GM19025 (cell line): ENCODE results near the gene LTN1.
"Not testable (repeated sequence)": the region's sequence is repeated elsewhere in the genome, so short reads cannot be mapped to it uniquely, and the experiment has no call there.

Experiments used
- ATAC-seq: cut with Tn5 transposase; IDR thresholded peaks from one replicate; pipeline ENCODE4 v1.9.1; 2021; ENCODE audit warnings: mild to moderate bottlenecking, low read depth, moderate library complexity; ENCODE audit not compliant: unreplicated experiment

Gene LTN1

DNA sequence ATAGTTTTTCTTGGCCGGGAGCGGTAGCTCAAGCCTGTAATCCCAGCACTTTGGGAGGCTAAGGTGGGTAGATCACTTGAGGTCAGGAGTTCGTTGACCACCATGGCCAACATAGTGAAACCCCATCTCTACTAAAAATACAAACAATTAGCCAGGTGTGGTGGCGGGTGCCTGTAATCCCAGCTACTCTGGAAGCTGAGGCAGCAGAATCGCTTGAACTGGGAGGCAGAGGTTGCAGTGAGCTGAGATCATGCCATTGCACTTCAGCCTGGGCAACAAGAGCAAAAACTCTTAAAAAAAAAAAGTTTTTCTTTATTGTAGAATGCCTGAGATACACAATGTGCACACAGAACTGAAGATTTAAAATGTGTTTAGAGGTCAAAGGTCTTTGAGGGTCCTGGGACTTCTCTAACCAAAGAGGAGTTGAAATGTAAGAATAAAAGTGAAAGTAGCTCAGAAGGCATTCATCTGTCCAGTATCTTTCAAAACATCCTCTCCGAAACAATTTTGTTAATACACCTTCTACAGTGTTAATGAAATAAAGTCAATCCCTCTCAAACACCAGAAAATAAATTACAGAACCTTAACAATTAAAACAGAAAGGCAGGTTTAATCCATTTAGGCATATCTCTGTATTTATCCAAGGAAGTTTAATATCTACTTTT is 60.8 kb downstream of the LTN1 start:
- not testable (repeated sequence) for ATAC-seq

DNA sequence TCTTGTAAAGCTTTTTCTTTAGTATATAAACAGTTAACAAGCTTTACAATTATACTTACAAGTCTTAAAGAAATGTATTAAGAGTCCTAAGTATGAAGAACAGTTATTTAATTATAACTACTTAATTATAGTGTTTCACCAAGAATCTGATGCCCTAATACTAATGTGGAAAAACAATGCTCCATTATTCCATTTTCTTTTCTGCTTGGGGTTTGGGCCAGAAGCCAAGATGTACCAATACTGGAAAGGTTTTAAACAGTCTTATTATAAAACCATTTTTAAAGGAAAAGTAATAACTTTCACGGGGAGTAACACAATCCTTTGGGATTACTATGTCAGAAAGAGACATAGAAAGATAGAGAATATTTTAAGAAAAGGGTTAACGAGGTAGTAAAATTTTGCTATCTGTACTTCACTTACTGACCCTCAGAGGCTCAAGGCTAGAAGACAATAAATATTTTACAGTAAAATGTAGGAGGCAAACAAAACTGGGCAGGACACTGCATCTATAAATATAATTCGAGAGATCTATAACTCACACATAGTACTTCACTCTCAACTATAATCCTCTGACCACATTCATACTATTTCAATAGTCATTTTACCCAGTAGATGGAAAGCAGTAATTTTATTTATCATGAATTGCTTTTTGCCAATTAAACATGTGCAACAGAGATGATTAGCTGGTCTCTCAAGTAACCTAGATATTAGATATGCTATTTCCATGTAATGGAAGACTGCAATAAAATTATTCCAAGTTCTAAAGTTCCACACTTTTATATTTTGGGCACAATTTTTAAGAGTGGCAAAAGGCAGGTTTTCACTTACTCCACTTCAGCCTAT is 63.9 kb downstream of the LTN1 start:
- no peak for ATAC-seq

- no peak for ATAC-seq
These were observed 65.5 kb downstream of the LTN1 start for GRCh38 chr21:28927130-28927529.

GRCh38 chr21:28923439-28923975 is 69.2 kb downstream of the LTN1 start:
- ATAC-seq: no peak

DNA sequence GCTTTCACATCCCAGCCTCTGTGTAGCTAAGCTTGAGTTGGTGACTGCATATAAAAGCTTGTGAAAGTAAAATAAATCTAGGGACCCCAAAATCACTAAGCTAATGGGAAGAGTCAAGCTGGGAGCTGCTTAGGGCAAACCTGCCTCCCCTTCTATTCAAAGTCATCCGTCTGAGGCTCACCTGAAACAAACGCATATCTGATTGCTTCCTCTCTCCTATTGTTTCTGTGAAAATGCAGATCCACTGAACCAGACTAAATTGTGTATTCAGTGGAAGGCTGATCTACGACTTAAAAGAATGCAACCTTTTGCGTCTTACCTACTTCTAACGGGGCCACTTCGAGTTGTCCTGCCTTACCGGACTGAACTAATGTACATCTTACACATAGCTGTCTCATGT is 70.3 kb downstream of the LTN1 start:
- no peak for ATAC-seq

DNA sequence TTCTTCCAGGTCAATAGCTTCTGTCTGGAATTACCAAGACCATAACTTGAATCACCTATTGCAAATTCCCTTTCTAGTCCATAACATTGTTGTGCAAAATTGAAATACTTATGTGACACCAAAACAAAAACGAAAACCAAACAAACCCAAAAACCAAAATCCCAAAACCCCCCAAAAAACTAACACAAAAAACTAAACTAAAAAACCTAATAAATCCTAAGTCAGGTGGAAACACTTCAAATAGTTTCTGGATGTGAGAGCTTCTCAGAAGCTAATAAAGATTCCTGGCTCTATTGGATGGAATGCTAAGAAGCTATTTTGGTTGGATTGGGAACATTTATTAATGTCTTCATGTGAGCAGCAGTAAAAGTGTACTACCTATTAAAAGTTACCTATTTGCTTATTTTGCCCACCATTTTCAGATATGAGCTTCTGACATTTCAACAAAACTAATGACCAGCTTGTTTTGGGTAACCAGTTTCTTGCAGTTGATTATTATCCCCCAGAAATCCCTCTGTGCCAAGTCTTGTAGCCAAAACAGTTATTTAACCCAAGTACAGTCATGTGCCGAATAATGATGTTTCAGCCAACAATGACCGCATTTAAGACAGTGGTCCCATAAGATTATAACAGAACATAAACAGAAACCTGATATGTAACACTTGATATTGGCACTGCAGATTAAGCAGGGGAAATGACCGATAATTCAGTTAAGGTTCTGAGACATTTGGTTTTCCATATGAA is 76.4 kb downstream of the LTN1 start:
- no peak for ATAC-seq

DNA sequence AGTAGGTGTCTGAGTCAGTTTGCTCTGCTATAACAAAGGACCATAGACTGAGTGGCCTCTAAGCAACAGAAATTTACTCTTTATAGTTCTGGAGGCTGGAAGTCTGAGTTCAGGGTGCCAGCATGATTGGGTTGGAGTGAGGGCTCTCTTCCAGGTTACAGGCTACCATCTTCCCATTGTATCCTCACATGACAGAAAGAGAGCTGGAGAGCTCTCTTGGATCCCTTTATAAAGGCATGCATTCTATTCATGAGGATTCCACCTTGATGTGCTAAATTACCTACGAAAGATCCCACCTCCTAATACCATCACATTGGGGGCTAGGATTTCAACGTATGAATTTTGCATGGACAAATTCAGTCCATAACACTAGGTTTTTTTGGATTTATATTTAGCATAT is 79.6 kb downstream of the LTN1 start:
- ATAC-seq: no peak

GRCh38 chr21:28910280-28910887 is 82.3 kb downstream of the LTN1 start:
- ATAC-seq: no peak

GRCh38 chr21:28908351-28908750 is 84.3 kb downstream of the LTN1 start:
- no peak for ATAC-seq

DNA sequence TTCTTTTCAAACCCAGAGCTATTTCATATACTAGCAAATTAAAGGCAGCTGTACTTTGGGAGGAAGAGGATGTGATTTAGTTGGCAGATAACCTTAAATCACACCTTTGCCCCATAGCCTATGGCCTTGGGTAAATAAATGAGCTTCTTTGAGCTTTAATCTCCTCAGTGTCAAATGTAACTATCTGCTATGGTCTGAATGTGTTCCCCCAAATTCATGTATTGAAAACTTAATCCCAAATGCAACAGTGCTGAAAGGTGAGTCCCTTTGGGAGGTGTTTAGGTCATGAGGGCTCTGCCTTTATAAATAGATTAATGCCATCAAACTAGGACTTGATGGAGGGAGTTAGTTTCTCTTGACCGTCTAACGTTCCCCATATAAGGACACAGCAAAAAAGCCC is 85.8 kb downstream of the LTN1 start:
- no peak for ATAC-seq

DNA sequence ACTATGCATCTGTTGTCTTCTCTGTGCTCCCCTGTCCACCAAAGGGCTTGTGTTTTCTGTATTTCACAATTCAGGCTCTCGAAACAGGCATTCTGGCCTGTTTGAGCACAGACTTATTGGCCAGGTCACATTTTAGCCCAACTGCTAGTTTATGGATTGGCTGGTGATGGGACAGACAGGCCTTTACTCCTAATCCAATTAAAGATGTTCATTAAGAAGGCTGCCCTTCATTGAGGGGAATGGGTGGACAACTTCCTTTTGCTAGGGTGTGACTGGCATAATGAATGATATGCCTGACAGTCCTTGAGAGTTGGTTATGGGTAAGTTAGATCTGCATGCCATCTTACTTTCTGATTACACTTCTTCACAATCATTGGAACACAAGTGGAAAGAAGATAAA is 86.4 kb downstream of the LTN1 start:
- ATAC-seq: no peak

DNA sequence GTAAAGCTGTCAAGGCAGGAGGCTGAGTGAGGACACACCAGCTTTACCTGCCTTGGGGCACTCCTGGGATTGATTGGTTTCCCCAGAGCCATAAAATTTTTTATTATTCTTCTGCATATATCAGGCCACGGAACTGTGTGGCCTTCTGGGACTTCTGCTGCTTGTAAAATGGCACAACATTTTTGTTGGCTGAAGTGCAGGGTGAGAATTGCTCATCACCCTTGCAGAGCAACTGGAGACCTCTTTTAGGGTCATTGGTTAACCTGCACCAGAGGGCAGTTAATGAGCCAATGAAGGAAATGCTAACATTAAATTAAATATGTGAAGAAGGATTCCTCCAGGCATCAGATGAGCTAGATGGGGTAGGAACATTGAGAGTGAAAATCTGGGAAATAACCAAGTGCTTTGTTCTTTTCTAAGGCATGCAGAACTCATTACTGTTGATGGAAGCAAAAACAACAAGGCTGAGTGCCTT is 87.7 kb downstream of the LTN1 start:
- ATAC-seq: no peak

DNA sequence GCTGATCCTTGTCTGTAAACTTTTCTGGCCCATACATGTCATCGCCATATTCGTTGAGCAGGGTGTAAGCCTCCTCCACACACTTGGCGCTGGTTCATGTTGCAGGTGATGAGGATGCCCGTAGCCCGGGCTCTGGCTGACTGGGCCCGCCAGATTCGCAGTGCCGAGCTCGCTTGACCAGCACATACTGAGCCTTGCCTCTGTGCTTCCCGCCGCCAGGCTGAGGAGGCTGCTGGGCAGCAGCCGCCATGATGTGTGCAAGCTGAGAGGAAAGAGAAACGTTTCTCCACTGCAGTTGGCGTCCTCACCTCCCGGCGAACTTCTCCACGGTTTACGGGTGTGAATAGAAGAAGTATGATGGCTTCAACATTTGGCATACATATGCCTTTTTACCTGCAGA is 89.2 kb downstream of the LTN1 start:
- no peak for ATAC-seq

DNA sequence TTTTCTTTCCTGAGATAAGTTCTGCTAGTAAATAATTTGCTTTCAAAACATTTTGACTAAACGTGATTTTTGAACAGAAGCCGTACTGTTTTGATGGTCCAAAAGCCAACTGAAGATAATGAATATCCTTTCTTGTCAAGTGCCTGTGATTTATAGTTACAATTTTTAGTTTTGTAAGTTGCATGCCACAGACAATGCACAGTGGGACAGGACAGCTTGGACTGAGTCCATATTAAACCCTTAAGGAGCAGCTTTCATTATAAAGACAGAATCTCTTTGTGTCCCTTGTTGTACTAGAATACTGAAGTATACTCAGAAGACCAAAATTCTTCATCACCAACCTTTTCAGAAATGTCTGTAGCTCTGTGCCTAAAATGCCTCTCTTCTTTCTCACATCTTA is 92.2 kb downstream of the LTN1 start:
- ATAC-seq: no peak

GRCh38 chr21:28899744-28900143 is 92.9 kb downstream of the LTN1 start:
- ATAC-seq: no peak

- ATAC-seq: no peak
These were observed 93.5 kb downstream of the LTN1 start for GRCh38 chr21:28899220-28899619.

GRCh38 chr21:28893687-28894086 is 99.0 kb downstream of the LTN1 start:
- no peak for ATAC-seq

DNA sequence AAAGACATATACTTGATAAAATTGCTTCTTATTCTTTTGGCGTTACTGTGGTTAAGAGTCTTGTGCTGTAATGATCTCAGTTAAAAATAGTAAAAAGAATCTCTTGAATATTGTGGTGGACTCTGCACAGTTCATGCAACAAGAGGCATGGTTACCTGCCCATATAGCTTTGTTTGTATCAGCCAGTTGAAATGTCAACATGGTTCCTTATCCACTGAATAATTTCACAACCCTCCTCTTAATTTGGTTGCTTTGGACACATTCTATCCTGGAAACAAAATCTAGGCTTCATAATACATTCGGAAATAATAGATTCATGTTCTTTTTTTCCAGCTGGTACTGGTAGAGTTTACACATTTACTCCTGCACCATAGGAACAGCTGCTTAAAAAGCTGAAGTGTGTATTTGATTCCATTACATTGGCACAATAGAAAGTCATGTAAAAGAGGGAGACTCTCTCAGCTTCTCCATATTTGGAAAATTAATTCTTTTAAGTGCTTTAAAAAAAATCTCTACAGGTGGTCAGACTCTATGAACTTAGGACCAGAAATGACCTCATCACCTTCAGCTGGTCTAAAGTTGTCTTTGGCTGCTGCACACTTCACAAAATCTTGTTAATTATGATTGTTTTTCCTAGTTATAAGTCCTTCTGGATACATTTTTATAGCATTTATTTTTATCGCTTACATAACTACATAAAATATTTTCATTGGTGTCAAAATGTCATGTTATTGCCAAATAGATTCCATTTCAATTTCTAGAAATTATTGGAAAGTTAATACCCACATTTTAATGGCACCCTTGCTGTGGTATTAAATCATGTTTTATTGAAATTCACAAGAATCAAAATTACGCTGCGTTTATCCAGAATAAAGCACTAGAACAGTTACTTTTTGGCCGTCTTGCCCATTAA is 100.2 kb downstream of the LTN1 start:
- ATAC-seq: no peak

- no peak for ATAC-seq
These were observed 106.9 kb downstream of the LTN1 start for GRCh38 chr21:28885853-28886177.
